Endothelial cell (in vitro differentiated cells): ENCODE data around the gene WNK2. TPM values are rescaled to one million over a fixed set of nuclear protein-coding genes. Genes with fewer than 3 reads are reported as not detected.

Experiments
- DNase-seq: peaks from one replicate; pipeline ENCODE4 v3.0.0; 2021; ENCODE audit warnings: low spot score
- H3K27ac Mint-ChIP-seq: one replicate; pipeline ENCODE4 v1.8.0; 2021; ENCODE audit warnings: mixed read lengths, inconsistent platforms; ENCODE audit not compliant: unreplicated experiment
- H3K27me3 Mint-ChIP-seq: one replicate; pipeline ENCODE4 v1.8.0; 2021; ENCODE audit warnings: mild to moderate bottlenecking, moderate library complexity, mixed read lengths, inconsistent platforms; ENCODE audit not compliant: unreplicated experiment
- H3K36me3 Mint-ChIP-seq: one replicate; pipeline ENCODE4 v1.8.0; 2021; ENCODE audit warnings: mild to moderate bottlenecking, low read depth, mixed read lengths, inconsistent platforms; ENCODE audit not compliant: unreplicated experiment
- H3K4me1 Mint-ChIP-seq: one replicate; pipeline ENCODE4 v1.8.0; 2021; ENCODE audit warnings: mild to moderate bottlenecking, mixed read lengths, inconsistent platforms; ENCODE audit not compliant: unreplicated experiment
- H3K4me3 Mint-ChIP-seq: one replicate; pipeline ENCODE4 v1.8.0; 2021; ENCODE audit warnings: mild to moderate bottlenecking, mixed read lengths, inconsistent platforms; ENCODE audit not compliant: unreplicated experiment
- H3K9me3 Mint-ChIP-seq: one replicate; pipeline ENCODE4 v1.8.0; 2021; ENCODE audit warnings: mixed read lengths, inconsistent platforms; ENCODE audit not compliant: unreplicated experiment
- CTCF ChIP-seq: fragments of 200-600 bp; sonication (generic); IDR thresholded peaks from one replicate; pipeline ENCODE4 v1.5.0; 2021; ENCODE audit warnings: antibody characterized with exemption; ENCODE audit not compliant: unreplicated experiment
- total RNA-seq: library from RNA; stranded (reverse); fragmentation: NEBNext Ultra II Directional; extraction: Animal tissue kit (Norgen Biotek cat#: 25700); gene quantifications from one replicate; pipeline ENCODE4 v1.2.1, GENCODE V29; 2021; ENCODE audit not compliant: unreplicated experiment

The WNK2 gene
- total RNA-seq, 1 donor from 2014 or later, result 0.82 TPM

- no peak for TF ChIP-seq CTCF
- H3K27ac Mint-ChIP-seq, result no peak overlapping the region
- peaks cover 4% of the 10 kb centered on the region for H3K27me3 Mint-ChIP-seq
- no peaks in the 10 kb centered on the region for H3K4me1 Mint-ChIP-seq
- H3K4me3 Mint-ChIP-seq, result no peak overlapping the region
- no peaks in the 10 kb centered on the region for H3K9me3 Mint-ChIP-seq
- no peaks in the 10 kb centered on the region for H3K36me3 Mint-ChIP-seq
- no peak for DNase-seq
These were observed 50.7 kb downstream of the WNK2 start for GRCh38 chr9:93234600-93234999.

GRCh38 chr9:93235300-93235960, 51.5 kb downstream of the WNK2 start:
- H3K4me1 Mint-ChIP-seq, result no peaks in the 10 kb centered on the region
- H3K36me3 Mint-ChIP-seq, result no peaks in the 10 kb centered on the region
- H3K27me3 Mint-ChIP-seq, result peaks cover 4% of the 10 kb centered on the region
- no peak for TF ChIP-seq CTCF
- H3K4me3 Mint-ChIP-seq, result no peak overlapping the region
- H3K27ac Mint-ChIP-seq, result no peak overlapping the region
- no peak for DNase-seq
- H3K9me3 Mint-ChIP-seq, result no peaks in the 10 kb centered on the region

GRCh38 chr9:93236541-93237206, 52.7 kb downstream of the WNK2 start:
- Mint-ChIP-seq H3K27ac (no peak overlapping the region), H3K4me1 (no peaks in the 10 kb centered on the region), H3K4me3 (no peak overlapping the region), H3K9me3 (no peaks in the 10 kb centered on the region), H3K36me3 (no peaks in the 10 kb centered on the region), H3K27me3 (peaks cover 6% of the 10 kb centered on the region)
- no peak for DNase-seq
- no peak for TF ChIP-seq CTCF

DNA sequence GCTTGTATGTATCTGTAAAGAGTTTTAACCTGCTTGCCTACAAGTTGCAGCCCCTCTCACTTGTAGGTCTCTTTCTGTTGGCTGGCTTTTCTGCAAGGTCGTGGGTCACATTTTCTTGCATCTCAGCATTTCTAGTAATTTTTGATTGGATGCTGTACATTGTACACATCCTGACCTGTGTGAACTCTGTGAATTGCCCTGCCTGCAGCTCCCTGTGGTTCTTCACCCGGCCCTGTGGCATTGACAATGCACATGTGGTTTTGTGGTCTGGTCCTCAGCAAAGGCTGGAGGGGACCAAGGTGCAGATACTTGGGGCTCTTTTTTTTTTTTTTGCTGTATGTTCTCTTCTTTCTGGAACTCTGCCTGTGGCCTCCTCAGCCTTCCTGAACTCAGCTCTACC, 53.6 kb downstream of the WNK2 start:
- no peaks in the 10 kb centered on the region for H3K4me1 Mint-ChIP-seq
- H3K9me3 Mint-ChIP-seq, result no peaks in the 10 kb centered on the region
- peaks cover 8% of the 10 kb centered on the region for H3K27me3 Mint-ChIP-seq
- H3K27ac Mint-ChIP-seq, result no peak overlapping the region
- H3K4me3 Mint-ChIP-seq, result no peak overlapping the region
- no peaks in the 10 kb centered on the region for H3K36me3 Mint-ChIP-seq
- no peak for TF ChIP-seq CTCF
- no peak for DNase-seq
